HepG2 (cell line): ENCODE measurements around the gene MYOM1. TPM values are rescaled to one million over a fixed set of nuclear protein-coding genes. Genes with fewer than 3 reads are reported as not detected.

Source experiments
- ARID3A ChIP-seq: IDR thresholded peaks from 2 replicates; pipeline ENCODE4 v1.6.1; 2012; ENCODE audit warnings: low read depth, low read length, improper control_type of control experiment
- ARNTL ChIP-seq: sonication (generic); formaldehyde crosslinking; IDR thresholded peaks from 2 replicates; pipeline ENCODE4 v1.4.0; 2020; ENCODE audit warnings: mild to moderate bottlenecking, missing genetic modification reagents
- ATF7 ChIP-seq, 2 experiments: fragments of 450-650 bp in 1 of 2; sonication (generic) in 1 of 2; formaldehyde crosslinking in 1 of 2; IDR thresholded peaks; 2 replicates each; pipeline versions ENCODE4 v1.4.0 to v1.6.1; 2016 to 2020; ENCODE audit warnings: antibody characterized with exemption in 1 of 2, mild to moderate bottlenecking in 1 of 2, missing genetic modification reagents in 1 of 2
- DMAP1 ChIP-seq: IDR thresholded peaks from 2 replicates; pipeline ENCODE4 v1.6.1; 2016
- HES4 ChIP-seq: sonication (generic); formaldehyde crosslinking; IDR thresholded peaks from 2 replicates; pipeline ENCODE4 v1.9.0; 2021; ENCODE audit warnings: mild to moderate bottlenecking, missing genetic modification reagents, borderline replicate concordance
- HMG20B ChIP-seq: conservative IDR thresholded peaks from 2 replicates; pipeline ENCODE4 v1.6.1; 2016; ENCODE audit warnings: missing genetic modification reagents, missing compliant biosample characterization
- HNRNPL ChIP-seq: fragments of 200-400 bp; formaldehyde crosslinking; IDR thresholded peaks from 2 replicates; pipeline ENCODE4 v1.6.1; 2017; ENCODE audit warnings: mild to moderate bottlenecking, low read depth, low read length
- KIAA2018 ChIP-seq: sonication (generic); formaldehyde crosslinking; IDR thresholded peaks from 2 replicates; pipeline ENCODE4 v1.5.0; 2020; ENCODE audit warnings: mild to moderate bottlenecking, missing genetic modification reagents, borderline replicate concordance
- LBX2 ChIP-seq: sonication (generic); formaldehyde crosslinking; IDR thresholded peaks from 2 replicates; pipeline ENCODE4 v1.5.0; 2020; ENCODE audit warnings: missing genetic modification reagents, mild to moderate bottlenecking, borderline replicate concordance
- MAF1 ChIP-seq: sonication (generic); formaldehyde crosslinking; IDR thresholded peaks from 2 replicates; pipeline ENCODE4 v1.5.0; 2020; ENCODE audit warnings: missing genetic modification reagents, borderline replicate concordance
- MZF1 ChIP-seq: sonication (generic); formaldehyde crosslinking; IDR thresholded peaks from 2 replicates; pipeline ENCODE4 v1.8.1; 2023; ENCODE audit warnings: mild to moderate bottlenecking, missing genetic modification reagents, borderline replicate concordance
- NFRKB ChIP-seq: fragments of 450-650 bp; IDR thresholded peaks from 2 replicates; pipeline ENCODE4 v1.6.1; 2017
- NR1H2 ChIP-seq: sonication (generic); formaldehyde crosslinking; IDR thresholded peaks from 2 replicates; pipeline ENCODE4 v1.8.1; 2022; ENCODE audit warnings: low read depth, missing genetic modification reagents, borderline replicate concordance
- POGZ ChIP-seq: sonication (generic); formaldehyde crosslinking; IDR thresholded peaks from 2 replicates; pipeline ENCODE4 v1.4.0; 2020; ENCODE audit warnings: mild to moderate bottlenecking, missing genetic modification reagents
- RNF219 ChIP-seq: sonication (generic); formaldehyde crosslinking; IDR thresholded peaks from 2 replicates; pipeline ENCODE4 v1.5.0; 2020; ENCODE audit warnings: mild to moderate bottlenecking, missing genetic modification reagents
- TBL1XR1 ChIP-seq: fragments of 150-350 bp; IDR thresholded peaks from 2 replicates; pipeline ENCODE4 v1.6.1; 2014; ENCODE audit warnings: borderline replicate concordance, low read length; ENCODE audit not compliant: partially characterized antibody
- polyA plus RNA-seq, 8 experiments: library from polyadenylated mRNA; depleted of rRNA in 3 of 8; stranded (reverse) in 7 of 8; unstranded in 1 of 8; fragments of >200 nt; fragmentation: Illumina TruSeq in 4 of 8; extraction: Trizol in 4 of 8; gene quantifications; 2 replicates each; pipeline versions ENCODE4 v1.2.1 to v1.2.3, GENCODE V29; 2011 to 2016; ENCODE audit warnings: low read depth in 4 of 8, missing spikeins in 1 of 8, mixed read lengths in 1 of 8; ENCODE audit not compliant: insufficient read depth in 1 of 8
- total RNA-seq, 5 experiments: library from RNA; depleted of rRNA; stranded (reverse); fragments of >200 nt; fragmentation: Illumina TruSeq; extraction: Trizol; gene quantifications; 2 replicates each; pipeline ENCODE4 v1.2.3, GENCODE V29; 2016; ENCODE audit warnings: low read depth in 1 of 5

Gene MYOM1
- total and polyA plus RNA-seq, 2 of the 13 experiments (the other 11 are each of a cell fraction or from before 2014, with no cell fraction given) = 0.46 to 0.98 TPM

GRCh38 chr18:3256693-3257626 is 37.2 kb upstream of the MYOM1 start (continued):
- no peak for TF ChIP-seq KIAA2018 (CRISPR knock-in tag)
- TF ChIP-seq HMG20B (CRISPR knock-in tag) = 0 out of 2 replicates have a peak, but pooled peaks have one; percentile 53
- TF ChIP-seq NFRKB = no peak
- TF ChIP-seq RNF219 (CRISPR knock-in tag) = no peak
- TF ChIP-seq HNRNPL = no peak
- TF ChIP-seq LBX2 (CRISPR knock-in tag) = no peak
- no peak for TF ChIP-seq MZF1
- no peak for TF ChIP-seq HES4 (CRISPR knock-in tag)
- no peak for TF ChIP-seq MAF1 (CRISPR knock-in tag)
- peak; percentile 64 for TF ChIP-seq ATF7 (IDR thresholded peaks at IDR 0.05)
- TF ChIP-seq ATF7 (CRISPR knock-in tag; IDR thresholded peaks at IDR 0.05) = peak; percentile 76; the same call in 1 of the 2 replicates
- peak; percentile 75; the same call in 1 of the 2 replicates for TF ChIP-seq ARID3A
- no peak for TF ChIP-seq POGZ (CRISPR knock-in tag)
- no peak for TF ChIP-seq TBL1XR1
- no peak for TF ChIP-seq NR1H2 (CRISPR knock-in tag)
- TF ChIP-seq ARNTL (CRISPR knock-in tag) = no peak
- TF ChIP-seq DMAP1 = no peak
